Endothelial cell of umbilical vein (primary cell): Measurements from ENCODE around the gene CDH11. TPM values are rescaled to one million over a fixed set of nuclear protein-coding genes. Genes with fewer than 3 reads are reported as not detected.

Source experiments
- BruUV-seq: library from RNA; stranded (reverse); fragments of 400-500 nt; replicated peaks from 2 replicates; lab custom pipeline; 2021; lab: Mats Ljungman, UMichigan
- CTCF ChIA-PET: fragments of 300-600, 350-600 bp; sonication (Branson Sonifier 250); formaldehyde crosslinking; loops from one replicate; lab custom pipeline; 2021; ENCODE audit warnings: antibody characterized with exemption, inconsistent platforms; lab: Charles Lee
- POLR2A ChIA-PET: fragments of 300-600, 350-600 bp; sonication (Branson Sonifier 250); formaldehyde crosslinking; loops from one replicate; lab custom pipeline; 2021; ENCODE audit warnings: antibody characterized with exemption, inconsistent platforms; lab: Charles Lee
- DNase-seq: peaks from one replicate; pipeline ENCODE4 v3.0.0-alpha.2; 2011; ENCODE audit warnings: low read depth, low spot score
- FAIRE-seq: peaks from 2 replicates; lab custom pipeline; 2011; peaks lifted over from hg19 to GRCh38; lab: Jason Lieb, UNC
- H2AFZ ChIP-seq: 2 replicates; pipeline ENCODE4 v1.6.0; 2012; ENCODE audit warnings: low read depth, low read length, control low read depth, inconsistent platforms
- H3K27ac ChIP-seq: 2 replicates; pipeline ENCODE4 v1.5.1; 2011; ENCODE audit warnings: low read depth, mild to moderate bottlenecking, control low read depth, low read length, moderate library complexity; ENCODE audit not compliant: insufficient read depth
- H3K27me3 ChIP-seq, 2 experiments: 2 replicates each; pipeline versions ENCODE4 v1.6.0 to v1.6.1; 2011; ENCODE audit warnings: low read length in 2 of 2, mixed read lengths in 1 of 2; ENCODE audit not compliant: control insufficient read depth in 2 of 2, insufficient read depth in 2 of 2
- H3K36me3 ChIP-seq, 2 experiments: 2 replicates in 1 of 2; 3 replicates in 1 of 2; pipeline ENCODE4 v1.5.1; 2011; ENCODE audit warnings: low read length in 2 of 2, mild to moderate bottlenecking in 1 of 2, moderate library complexity in 1 of 2; ENCODE audit not compliant: control insufficient read depth in 2 of 2, insufficient read depth in 2 of 2; ENCODE audit errors: extremely low read depth in 1 of 2
- H3K4me1 ChIP-seq: 3 replicates; pipeline ENCODE4 v1.5.1; 2011; ENCODE audit warnings: mild to moderate bottlenecking, low read length; ENCODE audit not compliant: control insufficient read depth, insufficient read depth; ENCODE audit errors: extremely low read depth
- H3K4me2 ChIP-seq: 2 replicates; pipeline ENCODE4 v1.6.1; 2011; ENCODE audit warnings: low read length, control low read depth, mixed read lengths; ENCODE audit not compliant: insufficient read depth
- H3K4me3 ChIP-seq, 3 experiments: fragments of 200-600 bp in 1 of 3; sonication (generic), shearing (Covaris generic) in 1 of 3; replicated peaks in 1 of 3; 2 replicates each; pipeline ENCODE4 v1.5.1; 2011 to 2016; ENCODE audit warnings: control low read depth in 3 of 3, low read length in 3 of 3, mild to moderate bottlenecking in 2 of 3, inconsistent platforms in 1 of 3, low read depth in 1 of 3, moderate library complexity in 1 of 3; ENCODE audit not compliant: insufficient read depth in 1 of 3
- H3K79me2 ChIP-seq: 2 replicates; pipeline ENCODE4 v1.6.0; 2012; ENCODE audit warnings: low read length, inconsistent platforms; ENCODE audit not compliant: control insufficient read depth, insufficient read depth
- H3K9ac ChIP-seq: replicated peaks from 2 replicates; pipeline ENCODE3; 2011; ENCODE audit warnings: low read length, control low read depth; ENCODE audit not compliant: insufficient read depth; ENCODE audit errors: extremely low read depth
- H3K9me1 ChIP-seq: replicated peaks from 3 replicates; pipeline ENCODE4 v1.6.0; 2011; ENCODE audit warnings: mild to moderate bottlenecking, low read length; ENCODE audit not compliant: control insufficient read depth, insufficient read depth; ENCODE audit errors: extremely low read depth
- H3K9me3 ChIP-seq: replicated peaks from 2 replicates; pipeline ENCODE4 v1.5.1; 2012; ENCODE audit warnings: low read length, inconsistent platforms; ENCODE audit not compliant: control insufficient read depth, insufficient read depth
- H4K20me1 ChIP-seq: replicated peaks from 2 replicates; pipeline ENCODE3; 2011; ENCODE audit warnings: mild to moderate bottlenecking, low read length; ENCODE audit not compliant: control insufficient read depth, insufficient read depth; ENCODE audit errors: extremely low read depth
- EZH2 ChIP-seq: IDR thresholded peaks from 2 replicates; pipeline ENCODE4 v1.6.1; 2012; ENCODE audit warnings: borderline replicate concordance, low read depth, mild to moderate bottlenecking, moderate library complexity, low read length, inconsistent platforms; ENCODE audit not compliant: severe bottlenecking
- FOS ChIP-seq: IDR thresholded peaks from 2 replicates; pipeline ENCODE4 v1.6.1; 2011; ENCODE audit warnings: mild to moderate bottlenecking, low read length, moderate library complexity, borderline replicate concordance; ENCODE audit not compliant: insufficient read depth
- GATA2 ChIP-seq: IDR thresholded peaks from 2 replicates; pipeline ENCODE4 v1.7.0; 2011; ENCODE audit warnings: low read depth, mild to moderate bottlenecking, moderate library complexity, mixed read lengths, low read length; ENCODE audit not compliant: insufficient read length, insufficient read depth
- JUN ChIP-seq: IDR thresholded peaks from 2 replicates; pipeline ENCODE4 v1.6.1; 2011; ENCODE audit warnings: borderline replicate concordance, low read depth; ENCODE audit not compliant: insufficient read length, insufficient read depth
- MYC ChIP-seq: IDR thresholded peaks from one replicate; pipeline ENCODE4 v1.6.1; 2011; ENCODE audit warnings: mild to moderate bottlenecking, low read depth, low read length
- POLR2A ChIP-seq: IDR thresholded peaks from 2 replicates; pipeline ENCODE4 v1.6.1; 2012; ENCODE audit warnings: low read depth, mild to moderate bottlenecking, control low read depth, low read length
- POLR2AphosphoS5 ChIP-seq: IDR thresholded peaks from 2 replicates; pipeline ENCODE4 v1.6.1; 2012; ENCODE audit warnings: low read depth, mild to moderate bottlenecking, control low read depth, low read length, moderate library complexity; ENCODE audit not compliant: insufficient read depth
- dilution Hi-C: fragments of 300-500 bp; cut with MboI; formaldehyde crosslinking; loops from one replicate; pipeline ENCODE4 v1.15.0; 2019; ENCODE audit warnings: low sequenced_read_pairs; ENCODE audit not compliant: extremely low pct_ligation_motif_present
- intact Hi-C: fragments of 100-400 bp; cut with micrococcal nuclease; formaldehyde crosslinking; loops from one replicate; pipeline ENCODE4 v1.10.0; 2022
- polyA plus RNA-seq, 4 experiments: library from polyadenylated mRNA; depleted of rRNA in 3 of 4; stranded (reverse) in 3 of 4; unstranded in 1 of 4; fragments of >200 nt; gene quantifications; 2 replicates each; pipeline versions ENCODE4 v1.2.1 to v1.2.3, GENCODE V29; 2011 to 2012; ENCODE audit warnings: missing spikeins in 1 of 4
- total RNA-seq: library from RNA; stranded (reverse); gene quantifications from 2 replicates; pipeline ENCODE4 v1.2.3, GENCODE V29; 2021
- TF ChIP-seq, protein P1 (sequence below), 2 donors: IDR thresholded peaks; 1 replicate in 1 of 2; 2 replicates in 1 of 2; pipeline ENCODE4 v1.5.1; 2011; ENCODE audit warnings: low read length in 2 of 2, mild to moderate bottlenecking in 2 of 2, moderate library complexity in 2 of 2, control low read depth in 1 of 2, inconsistent platforms in 1 of 2, low read depth in 1 of 2; ENCODE audit not compliant: insufficient read depth in 1 of 2; ENCODE audit errors: extremely low read depth in 1 of 2
- TF ChIP-seq, protein P2 (sequence below): IDR thresholded peaks from 2 replicates; pipeline ENCODE4 v1.6.1; 2011; ENCODE audit not compliant: insufficient read depth, insufficient read length

The CDH11 gene
- total and polyA plus RNA-seq, 2 donors (not counting 3 experiments of a cell fraction or from before 2014, with no cell fraction given): 30.4 to 32.7 TPM

DNA sequence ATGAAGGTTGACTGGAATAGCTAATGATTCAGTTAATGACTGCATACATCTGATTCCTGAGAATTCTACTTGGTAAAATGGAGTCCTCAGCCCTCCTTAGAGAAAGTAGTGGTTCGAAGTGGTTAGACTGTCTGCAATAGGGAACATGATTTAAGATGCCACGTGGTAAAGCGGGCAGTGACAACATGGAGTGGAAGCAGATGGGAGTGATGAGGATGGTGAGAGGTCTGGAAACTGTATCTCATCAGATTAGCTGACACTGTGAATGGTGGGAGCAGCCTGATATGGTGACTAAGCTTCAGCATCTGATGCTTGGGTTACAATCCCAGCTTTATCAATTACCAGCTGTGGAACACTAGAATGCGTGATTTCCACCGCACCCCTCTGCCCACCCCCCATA, 8.4 kb downstream of the CDH11 start:
- H3K9me1 ChIP-seq: no peaks in the 10 kb centered on the region
- FAIRE-seq: no peak
- DNase-seq: no peak
- no peak overlapping the region for H2AFZ ChIP-seq
- dilution Hi-C loops (no loop called here), intact Hi-C loops (no loop called here)
- H3K27me3 ChIP-seq: no peaks in the 10 kb centered on the region
- H3K79me2 ChIP-seq: peaks cover 2% of the 10 kb centered on the region
- BruUV-seq: no TSS peak
- H3K9ac ChIP-seq: no peak overlapping the region
- peaks cover 0 to 2% of the 10 kb centered on the region in 2 experiments for H3K36me3 ChIP-seq
- POLR2A ChIA-PET: no interaction called here
- H3K4me3 ChIP-seq: no peak overlapping the region
- H3K4me2 ChIP-seq: no peak overlapping the region
- CTCF ChIA-PET: interaction anchor here (4.9 kb wide), 1 partner anchor 1652 kb away, joined by 36 read pairs; no protein-coding TSS in a partner anchor
- no peak overlapping the region for H3K27ac ChIP-seq
- TF ChIP-seq EZH2: no peak
- TF ChIP-seq, protein P1, sequence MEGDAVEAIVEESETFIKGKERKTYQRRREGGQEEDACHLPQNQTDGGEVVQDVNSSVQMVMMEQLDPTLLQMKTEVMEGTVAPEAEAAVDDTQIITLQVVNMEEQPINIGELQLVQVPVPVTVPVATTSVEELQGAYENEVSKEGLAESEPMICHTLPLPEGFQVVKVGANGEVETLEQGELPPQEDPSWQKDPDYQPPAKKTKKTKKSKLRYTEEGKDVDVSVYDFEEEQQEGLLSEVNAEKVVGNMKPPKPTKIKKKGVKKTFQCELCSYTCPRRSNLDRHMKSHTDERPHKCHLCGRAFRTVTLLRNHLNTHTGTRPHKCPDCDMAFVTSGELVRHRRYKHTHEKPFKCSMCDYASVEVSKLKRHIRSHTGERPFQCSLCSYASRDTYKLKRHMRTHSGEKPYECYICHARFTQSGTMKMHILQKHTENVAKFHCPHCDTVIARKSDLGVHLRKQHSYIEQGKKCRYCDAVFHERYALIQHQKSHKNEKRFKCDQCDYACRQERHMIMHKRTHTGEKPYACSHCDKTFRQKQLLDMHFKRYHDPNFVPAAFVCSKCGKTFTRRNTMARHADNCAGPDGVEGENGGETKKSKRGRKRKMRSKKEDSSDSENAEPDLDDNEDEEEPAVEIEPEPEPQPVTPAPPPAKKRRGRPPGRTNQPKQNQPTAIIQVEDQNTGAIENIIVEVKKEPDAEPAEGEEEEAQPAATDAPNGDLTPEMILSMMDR (IDR thresholded peaks at IDR 0.05; ENCODE audit: extremely low read depth in 1 of 2, insufficient read depth in 1 of 2, low read depth in 1 of 2, low read length in 2 of 2): no peak
- H4K20me1 ChIP-seq: no peaks in the 10 kb centered on the region
- peaks cover 10% of the 10 kb centered on the region for H3K4me1 ChIP-seq
- no peaks in the 10 kb centered on the region for H3K9me3 ChIP-seq

DNA sequence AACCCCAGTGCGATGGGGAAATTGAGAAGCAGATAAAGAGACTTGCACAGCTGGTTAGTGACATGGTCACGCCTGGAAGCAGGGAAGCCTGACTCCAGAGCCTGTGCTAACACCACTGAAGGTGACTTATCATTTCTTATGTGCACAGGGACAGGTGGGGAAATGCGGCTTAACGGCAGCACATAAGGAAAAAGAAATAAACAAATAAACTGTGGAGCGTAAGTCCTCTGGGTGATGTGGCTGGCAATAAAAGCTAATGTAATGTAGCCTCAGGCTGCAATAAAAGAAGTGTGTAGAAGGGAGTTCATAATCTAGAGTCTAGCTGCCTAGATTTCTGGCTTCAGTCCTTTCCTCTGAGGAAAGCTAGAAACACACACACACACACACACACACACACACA, 10.6 kb downstream of the CDH11 start:
- Histone ChIP-seq H2AFZ (no peak overlapping the region), H3K9me1 (no peaks in the 10 kb centered on the region), H3K79me2 (peaks cover 2% of the 10 kb centered on the region), H3K36me3 (peaks cover 0 to 2% of the 10 kb centered on the region in 2 experiments), H3K27me3 (no peaks in the 10 kb centered on the region), H3K9me3 (no peaks in the 10 kb centered on the region), H3K4me2 (no peak overlapping the region), H3K4me1 (no peaks in the 10 kb centered on the region), H3K9ac (no peak overlapping the region), H3K27ac (no peak overlapping the region), H4K20me1 (no peaks in the 10 kb centered on the region), H3K4me3 (no peak overlapping the region)
- FAIRE-seq: no peak
- DNase-seq: no peak
- TF ChIP-seq FOS (no peak), GATA2 (no peak), POLR2A (no peak), JUN (no peak), EZH2 (no peak), MYC (no peak), POLR2AphosphoS5 (no peak)
- TF ChIP-seq, protein P1 (IDR thresholded peaks at IDR 0.05; ENCODE audit: extremely low read depth in 1 of 2, insufficient read depth in 1 of 2, low read depth in 1 of 2, low read length in 2 of 2): no peak
- TF ChIP-seq, protein P2, sequence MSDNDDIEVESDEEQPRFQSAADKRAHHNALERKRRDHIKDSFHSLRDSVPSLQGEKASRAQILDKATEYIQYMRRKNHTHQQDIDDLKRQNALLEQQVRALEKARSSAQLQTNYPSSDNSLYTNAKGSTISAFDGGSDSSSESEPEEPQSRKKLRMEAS: no peak
- no TSS peak for BruUV-seq
- ChIA-PET POLR2A (no interaction called here), CTCF (no interaction called here)
- intact Hi-C loops (no loop called here), dilution Hi-C loops (no loop called here)
